IPS-18c (cell line): ENCODE data around the gene STX16.
"Not testable (repeated sequence)": the region's sequence is repeated elsewhere in the genome, so short reads cannot be mapped to it uniquely, and the experiment has no call there.

Experiments
- H3K4me3 ChIP-seq: 2 replicates; pipeline ENCODE4 v1.7.0; 2013; ENCODE audit warnings: low read depth, mild to moderate bottlenecking, low read length, moderate library complexity; ENCODE audit not compliant: insufficient read depth
- H3K9me3 ChIP-seq: one replicate; pipeline ENCODE4 v1.6.1; 2013; ENCODE audit warnings: mild to moderate bottlenecking, low read length, moderate library complexity; ENCODE audit not compliant: control insufficient read depth, insufficient read depth

STX16 gene

DNA sequence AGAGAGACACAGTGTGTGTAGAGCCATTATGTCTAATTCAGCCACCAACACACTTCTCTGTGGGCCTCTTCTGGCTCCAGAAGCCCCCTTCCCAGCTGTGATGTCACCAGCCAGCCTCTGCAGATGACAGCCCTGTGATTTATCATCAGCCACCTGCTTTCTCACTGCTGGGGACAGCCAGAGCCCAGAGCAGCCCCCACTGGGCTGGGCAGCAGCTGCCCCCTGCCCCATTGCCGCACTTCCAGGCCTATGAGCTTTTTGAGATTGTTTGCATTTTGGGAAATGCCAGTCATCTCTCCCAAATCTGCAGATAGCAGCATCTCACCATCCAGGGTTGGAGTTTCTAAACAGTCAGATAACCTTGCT, 21.9 kb upstream of the STX16 start:
- no peak overlapping the region for H3K4me3 ChIP-seq
- no peaks in the 10 kb centered on the region for H3K9me3 ChIP-seq

DNA sequence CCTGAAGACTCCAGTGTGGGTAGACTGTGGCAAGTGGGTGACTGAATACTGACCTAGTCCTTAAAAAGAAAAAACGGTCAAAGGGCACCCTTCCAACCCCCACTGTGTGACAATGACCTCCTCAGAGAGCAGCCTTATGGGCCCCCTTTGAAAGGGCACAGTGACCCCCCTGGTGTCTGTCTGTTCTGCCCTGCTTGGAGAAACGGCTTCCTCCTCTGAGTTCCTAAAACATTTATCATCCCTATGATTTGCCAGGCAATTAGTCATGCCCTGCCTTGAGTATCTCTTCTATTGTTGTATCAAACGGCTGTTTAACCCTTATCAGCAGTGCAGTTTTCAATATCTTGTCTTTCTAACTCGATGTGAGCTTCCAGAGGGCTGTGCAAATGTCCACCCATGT, 21.0 kb upstream of the STX16 start:
- Histone ChIP-seq H3K9me3 (no peaks in the 10 kb centered on the region), H3K4me3 (no peak overlapping the region)

DNA sequence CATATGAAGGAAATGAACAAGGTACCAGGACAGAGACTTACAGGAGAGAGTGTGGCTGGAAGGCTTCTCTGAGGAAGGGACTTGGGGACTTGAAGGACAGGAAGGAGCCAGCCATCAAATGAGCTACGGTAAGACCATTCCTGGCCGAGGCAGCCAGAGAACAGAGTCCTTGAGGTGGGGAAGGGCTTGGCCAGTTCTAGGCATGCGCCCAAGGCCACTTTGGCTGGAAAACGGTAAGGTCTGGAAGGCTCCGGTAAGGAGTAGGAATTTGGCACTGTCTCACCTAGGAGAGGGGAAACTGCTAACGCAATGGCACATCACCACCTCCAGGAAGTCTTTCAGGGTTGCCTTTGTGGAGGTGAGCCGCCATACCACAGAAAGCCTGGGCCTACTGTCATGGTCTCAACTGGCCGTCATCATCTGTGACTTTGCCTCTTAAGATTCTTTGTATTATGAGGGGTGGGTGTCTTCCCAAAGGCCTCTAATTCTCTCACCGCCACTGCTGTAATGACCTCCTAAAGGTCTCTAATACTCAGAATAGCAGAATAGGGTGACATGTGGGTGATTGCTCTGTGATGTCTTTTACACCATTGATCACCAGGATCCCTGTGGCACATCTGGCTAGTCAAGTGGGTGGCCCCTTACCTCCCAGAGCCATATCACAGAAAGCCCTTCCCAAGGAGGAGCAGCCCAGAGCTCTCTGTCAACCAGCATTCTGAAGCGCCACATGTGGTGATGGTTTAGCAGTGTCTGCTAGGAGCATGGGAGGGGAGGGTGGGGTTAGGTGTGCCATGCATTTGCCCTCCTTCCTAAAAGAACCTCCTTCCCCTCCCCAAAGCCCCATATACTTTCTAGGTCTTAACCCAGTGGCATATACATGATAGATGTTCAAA, 17.7 kb upstream of the STX16 start:
- Histone ChIP-seq H3K9me3 (no peaks in the 10 kb centered on the region), H3K4me3 (no peak overlapping the region)

DNA sequence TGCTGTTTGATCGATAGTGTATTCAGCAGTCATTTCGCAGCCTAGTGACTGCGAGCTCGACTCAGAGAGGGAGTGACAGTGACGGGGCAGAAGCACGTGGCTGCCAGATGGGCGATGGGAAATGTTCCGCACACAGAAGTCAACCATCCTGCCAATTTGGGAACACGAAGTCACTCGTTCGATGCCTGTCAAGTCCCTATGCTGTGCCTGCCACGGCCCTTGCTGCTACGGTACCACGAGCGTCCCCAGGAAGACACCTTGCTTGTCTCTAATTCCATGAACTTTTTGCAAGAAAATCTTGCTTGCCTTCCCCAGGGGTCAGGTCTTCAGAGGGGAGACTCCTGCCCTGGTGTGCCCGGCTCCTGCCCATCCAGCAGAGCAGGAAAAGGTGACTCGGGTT, 17.0 kb upstream of the STX16 start:
- H3K4me3 ChIP-seq, result no peak overlapping the region
- H3K9me3 ChIP-seq, result no peaks in the 10 kb centered on the region

DNA sequence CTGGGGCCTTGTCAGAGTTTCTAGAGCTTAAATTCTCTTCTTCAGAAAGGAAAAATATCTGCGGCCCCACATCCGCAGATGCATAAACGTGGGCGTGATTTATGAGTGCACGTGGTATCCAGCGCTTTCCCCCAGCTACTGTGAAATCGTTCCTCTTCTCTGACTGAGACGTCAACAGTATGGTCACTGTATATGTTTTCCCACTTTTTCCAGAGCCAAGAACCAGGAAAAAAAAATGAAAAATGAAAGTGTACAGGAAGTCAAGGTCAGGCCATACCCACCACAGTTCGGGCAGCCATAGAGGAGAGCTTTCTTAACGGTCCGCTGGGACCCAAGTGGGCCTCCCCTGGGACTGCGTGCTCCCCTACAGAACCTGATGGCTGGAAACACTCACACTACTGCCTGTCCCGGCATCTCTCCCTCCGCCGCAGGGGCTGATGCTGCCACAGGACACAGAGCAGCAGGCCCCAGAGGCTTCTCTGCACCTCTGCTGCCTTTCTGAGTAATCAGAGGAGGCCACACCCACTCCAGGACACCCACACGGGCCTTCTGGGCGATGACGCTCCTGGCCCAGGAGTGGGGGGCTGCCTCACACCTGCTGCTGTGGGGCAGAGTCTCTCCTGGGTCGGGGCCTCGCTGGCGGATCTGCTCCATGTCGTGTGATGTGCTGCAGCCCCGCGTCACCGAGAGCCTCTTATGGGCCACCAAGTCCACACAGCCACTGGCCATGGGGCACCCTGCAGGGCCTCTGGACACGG, 16.4 kb upstream of the STX16 start:
- no peak overlapping the region for H3K4me3 ChIP-seq
- no peaks in the 10 kb centered on the region for H3K9me3 ChIP-seq

DNA sequence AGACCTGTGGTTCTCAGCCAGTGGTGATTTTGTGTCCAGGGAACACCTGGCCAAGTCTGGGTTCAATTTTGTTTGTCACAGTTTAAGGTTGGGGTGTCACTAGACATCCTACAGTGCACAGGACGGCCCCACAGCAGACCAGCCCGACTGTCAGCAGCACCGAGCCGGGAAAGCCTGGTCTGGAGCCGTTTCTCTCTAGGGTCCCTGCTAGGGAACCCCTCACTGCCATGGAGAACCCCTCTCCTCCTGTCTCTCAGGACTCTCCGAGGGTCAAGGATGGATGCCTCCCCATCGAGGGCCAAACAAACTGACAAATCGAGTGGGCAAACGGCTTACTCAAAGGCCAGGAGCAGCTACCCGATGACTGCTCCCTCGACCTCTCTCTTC, 15.8 kb upstream of the STX16 start:
- Histone ChIP-seq H3K4me3 (no peak overlapping the region), H3K9me3 (no peaks in the 10 kb centered on the region)

DNA sequence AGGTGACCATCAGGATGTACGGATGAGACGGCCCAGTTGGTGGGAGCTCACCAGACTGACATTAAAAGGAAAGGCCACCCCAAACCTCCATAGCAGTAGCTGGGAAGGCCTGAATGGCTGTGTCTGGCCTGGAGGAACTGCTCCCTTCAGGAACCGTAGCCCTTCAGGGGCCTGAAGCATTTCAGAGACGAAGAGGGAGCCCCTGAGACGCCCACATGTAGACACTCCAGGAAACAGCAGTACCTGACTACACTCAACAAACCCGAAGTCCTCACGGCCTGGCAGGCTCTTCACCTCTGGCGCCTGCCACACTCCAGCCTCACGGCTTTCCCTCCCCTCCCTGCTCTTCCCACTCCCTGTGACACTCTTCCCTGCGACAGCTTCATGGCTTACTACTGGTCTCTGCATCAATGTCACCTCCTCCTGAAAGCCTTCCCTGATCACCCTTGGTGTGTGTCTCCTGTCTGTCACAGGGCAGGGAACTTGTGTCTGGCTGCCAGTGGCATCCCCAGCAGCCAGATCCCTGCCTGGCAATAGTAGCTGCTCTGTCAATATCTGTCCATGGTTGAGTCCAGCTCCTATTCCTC, 14.6 kb upstream of the STX16 start:
- Histone ChIP-seq H3K4me3 (no peak overlapping the region), H3K9me3 (no peaks in the 10 kb centered on the region)

DNA sequence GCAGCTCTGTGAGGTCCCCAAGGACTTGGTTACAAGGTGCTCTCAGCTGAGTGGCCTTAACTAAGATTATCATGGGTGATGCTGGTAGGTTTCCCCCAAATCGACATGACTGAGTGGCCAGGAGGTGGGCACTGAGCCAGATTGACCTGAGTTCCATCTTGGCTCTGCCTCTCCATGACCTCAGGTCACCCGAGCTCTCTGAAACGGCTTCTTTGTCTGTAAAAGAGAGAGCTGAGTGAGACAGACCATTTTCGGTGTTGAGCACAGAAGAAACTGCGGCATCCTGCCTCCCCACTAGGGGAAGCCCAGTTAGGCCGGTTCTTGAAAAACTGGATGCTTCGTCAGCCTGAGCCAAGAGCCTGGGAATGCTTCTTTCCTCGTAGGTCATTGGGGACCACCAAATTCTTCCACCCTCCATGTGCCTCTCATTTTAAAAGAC, 14.1 kb upstream of the STX16 start:
- Histone ChIP-seq H3K4me3 (no peak overlapping the region), H3K9me3 (no peaks in the 10 kb centered on the region)

DNA sequence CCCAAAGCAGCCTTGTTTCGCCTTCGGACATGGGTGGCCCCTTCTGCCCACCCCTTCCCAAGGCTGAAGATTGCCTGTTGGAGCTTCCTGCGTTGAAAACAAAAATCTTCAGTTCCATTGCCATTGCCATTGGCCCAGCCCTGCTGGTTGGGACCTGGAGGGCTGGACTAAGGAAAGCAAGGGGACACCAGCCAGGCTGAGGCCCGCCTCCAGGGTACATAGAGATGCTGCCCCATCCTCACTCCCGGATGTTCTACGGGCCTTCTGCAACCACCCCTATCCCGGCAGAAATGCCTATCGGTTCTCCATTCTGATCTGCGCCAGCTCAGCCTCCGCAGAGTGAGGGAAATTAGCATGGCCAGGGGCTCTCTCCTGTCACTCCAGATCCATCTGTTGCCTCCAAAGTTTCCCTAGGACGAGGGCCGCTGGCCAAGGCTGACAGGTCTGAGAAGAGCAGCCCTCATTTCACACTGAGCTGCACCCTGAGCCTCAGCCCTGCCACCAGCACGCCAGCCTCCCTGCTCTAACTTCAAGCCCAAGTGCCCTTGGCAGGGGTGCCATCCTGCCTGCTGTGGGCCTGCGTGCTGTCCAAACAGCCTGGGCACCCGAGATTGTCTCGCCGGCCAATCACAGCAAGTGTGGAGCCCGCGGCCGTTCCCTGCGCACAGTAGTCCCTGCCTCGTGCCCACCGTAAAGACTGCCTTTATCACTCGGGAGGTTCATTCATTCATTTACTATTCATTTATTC, 13.4 kb upstream of the STX16 start:
- H3K9me3 ChIP-seq, result no peaks in the 10 kb centered on the region

DNA sequence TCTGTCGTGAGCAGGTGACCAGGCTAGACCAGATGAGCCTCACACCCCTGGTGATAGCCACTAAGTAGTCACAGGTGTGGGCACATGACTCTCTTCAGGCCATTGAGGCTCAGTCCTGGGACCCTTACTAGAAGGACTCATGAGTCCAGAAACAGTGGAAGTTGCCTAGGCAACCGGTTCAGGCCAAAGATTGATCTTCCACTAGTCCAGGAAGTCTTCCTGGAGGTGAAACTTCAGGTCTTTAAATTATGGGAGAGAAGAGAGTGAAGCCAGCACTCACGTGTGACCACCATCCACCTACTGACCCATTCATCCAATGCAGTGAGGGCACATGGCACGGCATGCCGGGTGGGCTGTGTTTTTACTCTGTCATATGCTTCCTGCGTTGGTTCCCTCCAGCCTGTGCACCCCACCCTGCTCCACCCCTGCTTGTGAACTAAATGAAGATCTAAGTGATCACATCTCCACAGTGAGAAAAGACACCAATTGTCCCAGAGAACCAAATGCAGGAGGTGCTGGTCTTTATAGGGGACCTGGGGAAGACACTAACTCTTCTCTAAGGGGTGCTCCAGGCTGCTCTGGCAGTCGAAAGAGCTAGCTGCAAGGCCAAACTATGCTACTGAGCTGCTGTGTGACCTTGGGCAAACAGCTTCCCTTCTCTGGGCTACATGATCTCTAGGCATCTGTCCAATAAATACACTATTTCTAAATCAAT, 12.5 kb upstream of the STX16 start:
- H3K4me3 ChIP-seq, result no peak overlapping the region
- H3K9me3 ChIP-seq, result no peaks in the 10 kb centered on the region

More for the DNA sequence above, 13.4 kb upstream of the STX16 start:
- no peak overlapping the region for H3K4me3 ChIP-seq

DNA sequence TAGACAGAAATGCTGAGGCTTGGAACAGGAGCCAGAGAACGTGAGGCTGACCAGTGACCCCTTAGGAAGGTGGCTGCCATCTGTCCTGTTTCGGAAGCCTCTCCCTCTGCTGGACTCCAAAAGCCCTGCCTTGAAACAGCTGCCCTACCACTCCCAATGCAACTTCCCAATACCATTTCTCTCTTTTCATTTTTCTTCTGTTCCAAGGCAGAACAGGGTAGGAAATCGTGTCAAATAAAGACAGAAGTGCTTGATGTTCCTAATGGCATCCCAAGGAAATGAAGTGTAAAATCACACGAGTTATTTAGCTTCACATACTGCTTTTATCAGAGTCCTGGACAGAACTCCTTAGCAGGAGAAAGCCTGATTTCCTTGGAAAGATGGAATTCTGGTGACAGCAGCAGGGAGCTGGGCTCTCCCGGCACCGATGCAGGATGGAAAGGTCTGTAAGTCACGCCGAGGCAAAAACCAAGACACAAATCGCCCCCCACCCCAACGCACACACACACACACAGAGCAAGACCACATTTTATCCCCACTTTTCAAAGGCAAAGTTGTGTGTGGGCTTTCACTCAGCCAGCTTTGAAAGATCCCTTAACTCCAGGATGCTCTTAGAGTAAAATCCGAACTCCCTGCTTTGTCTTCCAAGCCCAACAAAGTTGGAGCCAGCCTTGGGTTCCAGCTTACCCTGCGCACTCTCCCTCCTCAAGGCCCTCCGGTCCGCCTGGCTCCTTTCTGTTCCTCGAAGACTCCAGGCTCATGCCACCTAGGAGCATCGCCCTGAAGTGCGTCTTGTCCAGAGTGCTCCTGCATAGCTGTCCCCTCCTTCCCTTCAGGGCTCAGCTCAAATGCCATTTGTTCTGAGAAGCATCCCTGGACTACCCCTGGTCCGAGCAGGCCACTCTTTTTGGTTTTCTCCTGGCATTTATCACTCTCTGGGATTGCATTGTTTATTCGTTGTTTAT, 11.6 kb upstream of the STX16 start:
- Histone ChIP-seq H3K4me3 (no peak overlapping the region), H3K9me3 (no peaks in the 10 kb centered on the region)

DNA sequence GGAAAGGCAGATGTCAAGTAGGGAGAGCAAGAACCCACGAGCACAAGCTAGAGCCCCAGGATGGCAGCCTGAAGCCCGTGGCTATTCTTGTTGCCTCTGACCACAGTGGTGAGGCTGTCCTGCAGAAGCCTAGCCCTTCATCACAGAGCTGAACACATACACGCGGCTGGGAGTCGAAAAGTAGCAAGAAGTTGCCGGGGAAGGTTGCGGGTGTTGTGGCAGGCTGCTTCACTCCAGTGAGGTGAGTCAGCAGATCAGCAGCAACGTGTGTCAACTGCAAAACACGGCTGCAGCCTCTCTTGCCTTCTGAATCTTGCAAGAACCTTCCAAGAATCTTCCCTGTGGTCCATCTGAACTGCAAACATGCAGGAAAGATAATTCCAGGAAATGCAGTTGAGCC, 10.6 kb upstream of the STX16 start:
- Histone ChIP-seq H3K9me3 (no peaks in the 10 kb centered on the region), H3K4me3 (no peak overlapping the region)

DNA sequence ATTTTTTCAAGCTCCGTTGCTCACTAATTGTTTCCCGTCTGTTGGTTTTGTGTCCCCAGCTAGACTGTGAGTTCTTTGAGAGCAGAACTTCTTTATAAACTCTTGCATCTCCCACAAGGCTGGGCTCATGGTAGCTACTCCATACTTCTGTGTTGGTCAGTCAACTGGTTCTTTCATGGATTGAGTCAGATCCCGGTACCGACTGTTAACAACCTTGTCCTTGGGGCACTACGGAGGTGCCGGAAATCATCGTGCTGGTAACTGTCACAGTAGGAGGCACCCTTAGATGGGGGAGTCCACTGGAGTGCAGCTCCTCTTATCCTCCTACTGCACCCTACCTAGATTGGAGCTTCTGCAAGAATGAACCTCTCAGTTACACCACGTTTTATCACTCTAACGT, 8.6 kb upstream of the STX16 start:
- Histone ChIP-seq H3K4me3 (no peak overlapping the region), H3K9me3 (no peaks in the 10 kb centered on the region)

DNA sequence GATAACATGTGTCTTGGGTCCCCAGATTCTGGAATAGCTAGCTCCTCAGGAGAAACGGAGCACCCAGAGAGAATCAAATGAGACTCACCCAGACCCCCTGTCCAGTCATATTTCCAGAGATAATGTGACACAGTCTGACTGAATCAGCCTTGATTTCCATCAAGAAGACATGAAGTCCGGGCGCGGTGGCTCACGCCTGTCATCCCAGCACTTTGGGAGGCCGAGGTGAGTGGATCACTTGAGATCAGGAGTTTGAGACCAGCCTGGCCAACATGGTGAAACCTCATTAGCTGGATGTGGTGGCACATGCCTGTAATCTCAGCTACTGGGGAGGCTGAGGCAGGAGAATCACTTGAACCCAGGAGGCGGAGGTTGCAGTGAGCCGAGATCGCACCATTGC, 8.2 kb upstream of the STX16 start:
- H3K9me3 ChIP-seq, H3K4me3 ChIP-seq: not testable (repeated sequence)

DNA sequence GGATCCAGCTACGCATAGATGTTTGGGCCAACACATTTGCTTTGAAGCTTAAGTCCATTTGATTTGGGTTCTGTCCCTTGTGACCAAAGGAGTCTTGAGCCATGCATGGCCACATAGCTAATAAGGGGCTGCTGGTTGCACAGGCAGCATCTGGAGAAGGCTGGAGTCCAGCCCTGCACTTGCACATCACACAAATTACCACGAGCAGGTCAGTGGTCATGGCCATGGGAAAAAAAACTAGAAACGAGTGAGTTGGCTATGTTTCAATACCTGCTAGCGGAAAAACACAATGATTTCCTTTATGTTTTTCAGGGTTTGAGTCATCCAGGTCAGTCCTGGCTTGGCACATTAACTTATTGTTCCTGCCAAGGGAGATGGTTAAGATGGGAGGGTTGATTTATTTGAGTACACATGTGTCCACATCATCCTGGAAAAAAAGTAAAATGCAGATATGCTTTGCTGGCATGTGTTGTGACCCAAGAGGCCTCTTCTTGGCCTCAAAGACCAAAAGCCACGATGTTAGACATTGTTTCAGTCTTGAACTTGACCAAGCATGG, 5.6 kb upstream of the STX16 start:
- no peaks in the 10 kb centered on the region for H3K9me3 ChIP-seq

DNA sequence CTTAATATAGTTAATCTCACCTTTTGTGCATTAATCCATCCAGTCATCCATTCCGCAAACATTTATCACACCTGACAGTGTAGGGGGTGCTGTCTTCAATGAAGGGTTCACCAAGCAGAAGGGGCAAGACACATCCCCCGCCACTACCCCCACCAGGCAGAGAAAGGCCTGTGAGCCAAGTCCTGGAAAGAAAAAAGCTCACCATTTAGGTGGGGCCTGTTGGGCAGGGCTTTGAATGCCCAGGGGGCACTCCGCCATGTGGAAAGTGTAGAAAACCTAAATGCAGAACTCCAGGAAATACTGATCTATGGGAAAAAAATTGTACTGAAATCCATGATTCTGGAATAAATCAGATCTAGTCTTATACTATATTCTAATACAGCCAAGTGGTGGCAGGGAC, 4.8 kb upstream of the STX16 start:
- no peak overlapping the region for H3K4me3 ChIP-seq
- H3K9me3 ChIP-seq, result no peaks in the 10 kb centered on the region

More for the DNA sequence above, 5.6 kb upstream of the STX16 start:
- no peak overlapping the region for H3K4me3 ChIP-seq
